Measurements from ENCODE around the gene IRF7. TPM values are rescaled to one million over a fixed set of nuclear protein-coding genes. Genes with fewer than 3 reads are reported as not detected.

IRF7 gene
- total and polyA plus RNA-seq, 9 of the 15 experiments (the other 6 are each of a cell fraction or from before 2014, with no cell fraction given) = 0.27 to 7.6 (median 1.8) TPM

DNA sequence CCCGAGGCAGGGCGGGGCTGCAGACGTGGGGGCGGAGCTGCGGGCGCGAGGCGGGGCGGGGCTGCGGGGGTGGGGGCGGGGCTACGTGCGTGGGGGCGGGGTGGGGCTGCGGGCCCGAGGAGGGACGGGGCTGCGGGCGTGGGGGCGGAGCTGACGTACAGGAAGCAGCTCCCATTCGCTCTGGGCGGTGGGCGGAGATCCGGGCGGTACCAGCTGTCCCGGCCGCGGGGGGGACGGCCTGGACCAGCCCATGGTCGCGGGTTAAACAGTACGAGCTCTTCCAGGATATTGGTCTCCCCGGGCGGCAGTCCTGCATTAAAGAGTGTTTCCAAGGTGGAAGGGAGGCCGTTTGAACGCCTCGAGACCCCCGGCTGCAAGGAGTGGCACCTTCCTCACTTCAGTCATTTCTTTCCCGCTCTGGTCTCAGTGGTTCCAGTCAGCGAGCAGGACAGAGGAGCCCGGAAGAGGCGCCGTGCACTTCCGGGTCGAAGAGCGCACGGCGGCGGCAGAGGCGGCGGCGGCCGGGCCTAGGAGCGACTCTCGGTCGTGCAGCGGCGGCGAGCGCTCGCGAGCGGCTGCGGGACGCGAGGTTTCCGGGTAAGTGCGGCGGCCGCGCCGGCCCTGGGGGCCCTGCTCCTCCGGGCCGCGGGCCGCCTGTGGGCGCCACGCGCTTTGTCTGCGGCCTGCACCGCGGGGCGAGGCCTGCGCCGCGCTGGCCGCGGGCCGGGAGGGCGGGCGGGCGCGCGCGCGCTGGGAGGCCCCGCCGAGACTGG is 39.6 kb downstream of the IRF7 start, which contains the start of gene PHRF1 (continued):
- TF ChIP-seq, protein P1, sequence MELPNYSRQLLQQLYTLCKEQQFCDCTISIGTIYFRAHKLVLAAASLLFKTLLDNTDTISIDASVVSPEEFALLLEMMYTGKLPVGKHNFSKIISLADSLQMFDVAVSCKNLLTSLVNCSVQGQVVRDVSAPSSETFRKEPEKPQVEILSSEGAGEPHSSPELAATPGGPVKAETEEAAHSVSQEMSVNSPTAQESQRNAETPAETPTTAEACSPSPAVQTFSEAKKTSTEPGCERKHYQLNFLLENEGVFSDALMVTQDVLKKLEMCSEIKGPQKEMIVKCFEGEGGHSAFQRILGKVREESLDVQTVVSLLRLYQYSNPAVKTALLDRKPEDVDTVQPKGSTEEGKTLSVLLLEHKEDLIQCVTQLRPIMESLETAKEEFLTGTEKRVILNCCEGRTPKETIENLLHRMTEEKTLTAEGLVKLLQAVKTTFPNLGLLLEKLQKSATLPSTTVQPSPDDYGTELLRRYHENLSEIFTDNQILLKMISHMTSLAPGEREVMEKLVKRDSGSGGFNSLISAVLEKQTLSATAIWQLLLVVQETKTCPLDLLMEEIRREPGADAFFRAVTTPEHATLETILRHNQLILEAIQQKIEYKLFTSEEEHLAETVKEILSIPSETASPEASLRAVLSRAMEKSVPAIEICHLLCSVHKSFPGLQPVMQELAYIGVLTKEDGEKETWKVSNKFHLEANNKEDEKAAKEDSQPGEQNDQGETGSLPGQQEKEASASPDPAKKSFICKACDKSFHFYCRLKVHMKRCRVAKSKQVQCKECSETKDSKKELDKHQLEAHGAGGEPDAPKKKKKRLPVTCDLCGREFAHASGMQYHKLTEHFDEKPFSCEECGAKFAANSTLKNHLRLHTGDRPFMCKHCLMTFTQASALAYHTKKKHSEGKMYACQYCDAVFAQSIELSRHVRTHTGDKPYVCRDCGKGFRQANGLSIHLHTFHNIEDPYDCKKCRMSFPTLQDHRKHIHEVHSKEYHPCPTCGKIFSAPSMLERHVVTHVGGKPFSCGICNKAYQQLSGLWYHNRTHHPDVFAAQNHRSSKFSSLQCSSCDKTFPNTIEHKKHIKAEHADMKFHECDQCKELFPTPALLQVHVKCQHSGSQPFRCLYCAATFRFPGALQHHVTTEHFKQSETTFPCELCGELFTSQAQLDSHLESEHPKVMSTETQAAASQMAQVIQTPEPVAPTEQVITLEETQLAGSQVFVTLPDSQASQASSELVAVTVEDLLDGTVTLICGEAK (IDR thresholded peaks at IDR 0.05) = peak; percentile 97
- TF ChIP-seq, protein P1 (CRISPR knock-in tag; IDR thresholded peaks at IDR 0.05) = no peak
- TF ChIP-seq GTF2A2 (tag; IDR thresholded peaks at IDR 0.05) = 0 out of 2 replicates have a peak, but pooled peaks have one; percentile 31
- peak; percentile 80 for TF ChIP-seq GATAD2B (IDR thresholded peaks at IDR 0.05; ENCODE audit: borderline replicate concordance)
- peak; percentile 60; the same call in 1 of the 2 replicates for TF ChIP-seq FOXP1 (CRISPR knock-in tag; IDR thresholded peaks at IDR 0.05)
- TF ChIP-seq YBX1 (IDR thresholded peaks at IDR 0.05) = no peak
- peak; percentile 90 for TF ChIP-seq EP400 (IDR thresholded peaks at IDR 0.05)
- TF ChIP-seq HDGF (IDR thresholded peaks at IDR 0.05) = no peak
- TF ChIP-seq, protein P2, sequence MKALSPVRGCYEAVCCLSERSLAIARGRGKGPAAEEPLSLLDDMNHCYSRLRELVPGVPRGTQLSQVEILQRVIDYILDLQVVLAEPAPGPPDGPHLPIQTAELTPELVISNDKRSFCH (CRISPR knock-in tag; IDR thresholded peaks at IDR 0.05) = no peak
- TF ChIP-seq, protein P2 (tag; IDR thresholded peaks at IDR 0.05) = peak; percentile 51; the same call in 1 of the 2 replicates
- TF ChIP-seq SAP30 (IDR thresholded peaks at IDR 0.05; ENCODE audit: borderline replicate concordance, insufficient read depth, low read depth, low read length, poor library complexity, severe bottlenecking) = peak; percentile 72
- TF ChIP-seq RCOR1 (IDR thresholded peaks at IDR 0.05; ENCODE audit: borderline replicate concordance in 1 of 2, low read depth in 2 of 2, low read length in 2 of 2) = 0 out of 4 replicates have a peak, but pooled peaks of 1 of the 2 experiments have one; percentile 25
- TF ChIP-seq TAF1 (IDR thresholded peaks at IDR 0.05; ENCODE audit: control insufficient read depth, extremely low read depth, insufficient read depth, low read length, severe bottlenecking) = peak; percentile 97
- TF ChIP-seq NFYB (IDR thresholded peaks at IDR 0.05; ENCODE audit: extremely low read depth, insufficient read length) = peak; percentile 10
- peak; percentile 25 for TF ChIP-seq HNRNPLL (IDR thresholded peaks at IDR 0.05; ENCODE audit: low read depth, low read length, poor library complexity, severe bottlenecking)
- TF ChIP-seq, protein P3, sequence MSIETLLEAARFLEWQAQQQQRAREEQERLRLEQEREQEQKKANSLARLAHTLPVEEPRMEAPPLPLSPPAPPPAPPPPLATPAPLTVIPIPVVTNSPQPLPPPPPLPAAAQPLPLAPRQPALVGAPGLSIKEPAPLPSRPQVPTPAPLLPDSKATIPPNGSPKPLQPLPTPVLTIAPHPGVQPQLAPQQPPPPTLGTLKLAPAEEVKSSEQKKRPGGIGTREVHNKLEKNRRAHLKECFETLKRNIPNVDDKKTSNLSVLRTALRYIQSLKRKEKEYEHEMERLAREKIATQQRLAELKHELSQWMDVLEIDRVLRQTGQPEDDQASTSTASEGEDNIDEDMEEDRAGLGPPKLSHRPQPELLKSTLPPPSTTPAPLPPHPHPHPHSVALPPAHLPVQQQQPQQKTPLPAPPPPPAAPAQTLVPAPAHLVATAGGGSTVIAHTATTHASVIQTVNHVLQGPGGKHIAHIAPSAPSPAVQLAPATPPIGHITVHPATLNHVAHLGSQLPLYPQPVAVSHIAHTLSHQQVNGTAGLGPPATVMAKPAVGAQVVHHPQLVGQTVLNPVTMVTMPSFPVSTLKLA (conservative IDR thresholded peaks at IDR 0.05) = peak; percentile 75 to 83
